ENCODE measurements around the gene AP2A1. TPM values are rescaled to one million over a fixed set of nuclear protein-coding genes. Genes with fewer than 3 reads are reported as not detected.
A peak's percentile ranks its signal among the peaks of the same experiment; 100 is the strongest.

AP2A1 gene
- total and polyA plus RNA-seq, 9 of the 15 experiments (the other 6 are each of a cell fraction or from before 2014, with no cell fraction given): 0.55 to 150 (median 31.9) TPM

- TF ChIP-seq, protein P1, sequence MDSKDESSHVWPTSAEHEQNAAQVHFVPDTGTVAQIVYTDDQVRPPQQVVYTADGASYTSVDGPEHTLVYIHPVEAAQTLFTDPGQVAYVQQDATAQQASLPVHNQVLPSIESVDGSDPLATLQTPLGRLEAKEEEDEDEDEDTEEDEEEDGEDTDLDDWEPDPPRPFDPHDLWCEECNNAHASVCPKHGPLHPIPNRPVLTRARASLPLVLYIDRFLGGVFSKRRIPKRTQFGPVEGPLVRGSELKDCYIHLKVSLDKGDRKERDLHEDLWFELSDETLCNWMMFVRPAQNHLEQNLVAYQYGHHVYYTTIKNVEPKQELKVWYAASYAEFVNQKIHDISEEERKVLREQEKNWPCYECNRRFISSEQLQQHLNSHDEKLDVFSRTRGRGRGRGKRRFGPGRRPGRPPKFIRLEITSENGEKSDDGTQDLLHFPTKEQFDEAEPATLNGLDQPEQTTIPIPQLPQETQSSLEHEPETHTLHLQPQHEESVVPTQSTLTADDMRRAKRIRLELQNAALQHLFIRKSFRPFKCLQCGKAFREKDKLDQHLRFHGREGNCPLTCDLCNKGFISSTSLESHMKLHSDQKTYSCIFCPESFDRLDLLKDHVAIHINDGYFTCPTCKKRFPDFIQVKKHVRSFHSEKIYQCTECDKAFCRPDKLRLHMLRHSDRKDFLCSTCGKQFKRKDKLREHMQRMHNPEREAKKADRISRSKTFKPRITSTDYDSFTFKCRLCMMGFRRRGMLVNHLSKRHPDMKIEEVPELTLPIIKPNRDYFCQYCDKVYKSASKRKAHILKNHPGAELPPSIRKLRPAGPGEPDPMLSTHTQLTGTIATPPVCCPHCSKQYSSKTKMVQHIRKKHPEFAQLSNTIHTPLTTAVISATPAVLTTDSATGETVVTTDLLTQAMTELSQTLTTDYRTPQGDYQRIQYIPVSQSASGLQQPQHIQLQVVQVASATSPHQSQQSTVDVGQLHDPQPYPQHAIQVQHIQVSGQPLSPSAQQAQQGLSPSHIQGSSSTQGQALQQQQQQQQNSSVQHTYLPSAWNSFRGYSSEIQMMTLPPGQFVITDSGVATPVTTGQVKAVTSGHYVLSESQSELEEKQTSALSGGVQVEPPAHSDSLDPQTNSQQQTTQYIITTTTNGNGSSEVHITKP (IDR thresholded peaks at IDR 0.05; ENCODE audit: partially characterized antibody): peak; percentile 6
- TF ChIP-seq HNRNPLL (IDR thresholded peaks at IDR 0.05; ENCODE audit: low read depth, low read length, poor library complexity, severe bottlenecking) (peak; percentile 93), CCAR2 (IDR thresholded peaks at IDR 0.05; ENCODE audit: low read depth, low read length) (no peak), DPF2 (IDR thresholded peaks at IDR 0.05) (peak; percentile 67), HDAC3 (IDR thresholded peaks at IDR 0.05; ENCODE audit: borderline replicate concordance, partially characterized antibody) (no peak), XRCC3 (IDR thresholded peaks at IDR 0.05) (no peak), ZNF384 (IDR thresholded peaks at IDR 0.05; ENCODE audit: low read depth, low read length) (no peak), ZKSCAN8 (CRISPR knock-in tag; IDR thresholded peaks at IDR 0.05) (no peak), ZNF707 (CRISPR knock-in tag; conservative IDR thresholded peaks at IDR 0.05) (no peak), POLR2H (tag; IDR thresholded peaks at IDR 0.05; ENCODE audit: low read depth) (peak; percentile 81), LEF1 (IDR thresholded peaks at IDR 0.05) (peak; percentile 74), NCOA2 (IDR thresholded peaks at IDR 0.05; ENCODE audit: partially characterized antibody in 2 of 2) (no peak), MTA3 (IDR thresholded peaks at IDR 0.05; ENCODE audit: borderline replicate concordance) (peak; percentile 72; the same call in 1 of the 2 replicates), DACH1 (IDR thresholded peaks at IDR 0.05; ENCODE audit: partially characterized antibody) (no peak), PPARD (CRISPR knock-in tag; IDR thresholded peaks at IDR 0.05) (no peak), MECOM (CRISPR knock-in tag; IDR thresholded peaks at IDR 0.05) (peak; percentile 39; the same call in 1 of the 2 replicates), SPI1 (IDR thresholded peaks at IDR 0.05; ENCODE audit: borderline replicate concordance, low read depth, low read length) (peak; percentile 95), KLF16 (IDR thresholded peaks at IDR 0.05) (no peak)
- TF ChIP-seq, protein P2, sequence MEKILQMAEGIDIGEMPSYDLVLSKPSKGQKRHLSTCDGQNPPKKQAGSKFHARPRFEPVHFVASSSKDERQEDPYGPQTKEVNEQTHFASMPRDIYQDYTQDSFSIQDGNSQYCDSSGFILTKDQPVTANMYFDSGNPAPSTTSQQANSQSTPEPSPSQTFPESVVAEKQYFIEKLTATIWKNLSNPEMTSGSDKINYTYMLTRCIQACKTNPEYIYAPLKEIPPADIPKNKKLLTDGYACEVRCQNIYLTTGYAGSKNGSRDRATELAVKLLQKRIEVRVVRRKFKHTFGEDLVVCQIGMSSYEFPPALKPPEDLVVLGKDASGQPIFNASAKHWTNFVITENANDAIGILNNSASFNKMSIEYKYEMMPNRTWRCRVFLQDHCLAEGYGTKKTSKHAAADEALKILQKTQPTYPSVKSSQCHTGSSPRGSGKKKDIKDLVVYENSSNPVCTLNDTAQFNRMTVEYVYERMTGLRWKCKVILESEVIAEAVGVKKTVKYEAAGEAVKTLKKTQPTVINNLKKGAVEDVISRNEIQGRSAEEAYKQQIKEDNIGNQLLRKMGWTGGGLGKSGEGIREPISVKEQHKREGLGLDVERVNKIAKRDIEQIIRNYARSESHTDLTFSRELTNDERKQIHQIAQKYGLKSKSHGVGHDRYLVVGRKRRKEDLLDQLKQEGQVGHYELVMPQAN (IDR thresholded peaks at IDR 0.05; ENCODE audit: borderline replicate concordance): peak; percentile 32; the same call in 1 of the 2 replicates
- TF ChIP-seq, protein P3, sequence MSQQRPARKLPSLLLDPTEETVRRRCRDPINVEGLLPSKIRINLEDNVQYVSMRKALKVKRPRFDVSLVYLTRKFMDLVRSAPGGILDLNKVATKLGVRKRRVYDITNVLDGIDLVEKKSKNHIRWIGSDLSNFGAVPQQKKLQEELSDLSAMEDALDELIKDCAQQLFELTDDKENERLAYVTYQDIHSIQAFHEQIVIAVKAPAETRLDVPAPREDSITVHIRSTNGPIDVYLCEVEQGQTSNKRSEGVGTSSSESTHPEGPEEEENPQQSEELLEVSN (IDR thresholded peaks at IDR 0.05; ENCODE audit: borderline replicate concordance in 1 of 2, extremely low read depth in 1 of 2, insufficient read depth in 1 of 2, insufficient read length in 1 of 2, low read depth in 1 of 2, low read length in 1 of 2, poor library complexity in 1 of 2, severe bottlenecking in 1 of 2): peak; percentile 52 to 56
These were observed 533 bp upstream of the AP2A1 start (continued) for GRCh38 chr19:49766007-49766929.
